SIG-M5 treated with dmso at 0.1 percent for 504 hours (cell line): ENCODE data around the gene BPIFB4.
"Not testable (repeated sequence)": the region's sequence is repeated elsewhere in the genome, so short reads cannot be mapped to it uniquely, and the experiment has no call there.

Experiments used
- DNase-seq: peaks from one replicate; lab custom pipeline; 2025; ENCODE audit not compliant: unreplicated experiment; lab: John Stamatoyannopoulos, UW

The BPIFB4 gene

GRCh38 chr20:33084722-33085121 lies 5.3 kb downstream of the BPIFB4 start:
- no peak for DNase-seq

- no peak for DNase-seq
Measured at GRCh38 chr20:33086052-33086722, 6.7 kb downstream of the BPIFB4 start.

GRCh38 chr20:33091147-33091546 lies 11.7 kb downstream of the BPIFB4 start:
- DNase-seq, result no peak

- no peak for DNase-seq
Measured at GRCh38 chr20:33091693-33092092, 12.2 kb downstream of the BPIFB4 start.

GRCh38 chr20:33092361-33092760 lies 12.9 kb downstream of the BPIFB4 start:
- DNase-seq, result no peak

- no peak for DNase-seq
Measured at GRCh38 chr20:33093074-33093473, 13.6 kb downstream of the BPIFB4 start.

- no peak for DNase-seq
Measured at GRCh38 chr20:33093582-33093981, 14.1 kb downstream of the BPIFB4 start.

- no peak for DNase-seq
Measured at GRCh38 chr20:33095249-33095648, 15.8 kb downstream of the BPIFB4 start.

GRCh38 chr20:33095902-33096584 lies 16.6 kb downstream of the BPIFB4 start:
- peak; percentile 75 for DNase-seq

GRCh38 chr20:33097001-33097400 lies 17.6 kb downstream of the BPIFB4 start:
- DNase-seq, result no peak

GRCh38 chr20:33099843-33100538 lies 20.5 kb downstream of the BPIFB4 start:
- DNase-seq, result no peak

- DNase-seq, result no peak
Measured at GRCh38 chr20:33103556-33103955, 24.1 kb downstream of the BPIFB4 start.

- no peak for DNase-seq
Measured at GRCh38 chr20:33104336-33104735, 24.9 kb downstream of the BPIFB4 start.

- no peak for DNase-seq
Measured at GRCh38 chr20:33105316-33105924, 26.0 kb downstream of the BPIFB4 start.

- not testable (repeated sequence) for DNase-seq
Measured at GRCh38 chr20:33106058-33106620, 26.7 kb downstream of the BPIFB4 start.

GRCh38 chr20:33108661-33109060 lies 29.2 kb downstream of the BPIFB4 start:
- DNase-seq, result no peak

- DNase-seq, result no peak
Measured at GRCh38 chr20:33110147-33110825, 30.8 kb downstream of the BPIFB4 start.

GRCh38 chr20:33111306-33111705 lies 31.9 kb downstream of the BPIFB4 start:
- no peak for DNase-seq

- no peak for DNase-seq
Measured at GRCh38 chr20:33112547-33113386, 33.3 kb downstream of the BPIFB4 start.

- DNase-seq, result no peak
Measured at GRCh38 chr20:33113387-33113908, 34.0 kb downstream of the BPIFB4 start.
